Sigmoid colon (tissue), 3 donors: Measurements from ENCODE around the gene JPT2.

Source experiments
- CTCF ChIP-seq, 4 experiments: fragments of 450-650 bp in 3 of 4; fragments of 200-600 bp in 1 of 4; IDR thresholded peaks; one replicate each; pipeline ENCODE4 v1.5.1; 2016 to 2019; ENCODE audit warnings: antibody characterized with exemption in 4 of 4, mild to moderate bottlenecking in 3 of 4, moderate library complexity in 2 of 4
- POLR2A ChIP-seq, 2 donors: fragments of 450-650 bp; IDR thresholded peaks; one replicate each; pipeline ENCODE4 v1.6.1; 2016; ENCODE audit warnings: antibody characterized with exemption in 2 of 2, mild to moderate bottlenecking in 2 of 2, moderate library complexity in 2 of 2

GRCh38 chr16:1639282-1639681 is 38.8 kb upstream of the JPT2 start:
- TF ChIP-seq CTCF (IDR thresholded peaks at IDR 0.05), result no peak
- no peak for TF ChIP-seq POLR2A (IDR thresholded peaks at IDR 0.05)
